Suprapubic skin (tissue), 4 donors: ENCODE results near the gene TBCE. TPM values are rescaled to one million over a fixed set of nuclear protein-coding genes. Genes with fewer than 3 reads are reported as not detected.

Source experiments
- DNase-seq, 2 donors: peaks; one replicate each; pipeline ENCODE4 v3.0.0-alpha.2; 2019; ENCODE audit warnings: low spot score in 2 of 2
- H3K27ac ChIP-seq: fragments of 200-600 bp; sonication (generic); one replicate; pipeline ENCODE4 v1.5.1; 2019
- H3K27me3 ChIP-seq: fragments of 200-600 bp; sonication (generic); one replicate; pipeline ENCODE4 v1.5.1; 2019
- H3K36me3 ChIP-seq: fragments of 200-600 bp; sonication (generic); one replicate; pipeline ENCODE4 v1.5.1; 2019
- H3K4me1 ChIP-seq: fragments of 200-600 bp; sonication (generic); one replicate; pipeline ENCODE4 v1.5.1; 2019
- H3K4me3 ChIP-seq: fragments of 200-600 bp; sonication (generic); one replicate; pipeline ENCODE4 v1.5.1; 2019; ENCODE audit warnings: mild to moderate bottlenecking
- H3K9me3 ChIP-seq: fragments of 200-600 bp; sonication (generic); one replicate; pipeline ENCODE4 v1.5.1; 2019
- CTCF ChIP-seq, 2 donors: fragments of 200-600 bp in 1 of 2; fragments of 450-650 bp in 1 of 2; sonication (generic) in 1 of 2; IDR thresholded peaks; one replicate each; pipeline ENCODE4 v1.5.1; 2016 to 2019; ENCODE audit warnings: antibody characterized with exemption in 2 of 2, mild to moderate bottlenecking in 1 of 2, moderate library complexity in 1 of 2
- EP300 ChIP-seq: sonication (generic); formaldehyde crosslinking; IDR thresholded peaks from one replicate; pipeline ENCODE4 v1.6.1; 2017; ENCODE audit warnings: antibody characterized with exemption
- POLR2A ChIP-seq, 2 donors: fragments of 450-650 bp; IDR thresholded peaks; one replicate each; pipeline ENCODE4 v1.6.1; 2017; ENCODE audit warnings: antibody characterized with exemption in 2 of 2, mild to moderate bottlenecking in 2 of 2, moderate library complexity in 2 of 2
- POLR2AphosphoS5 ChIP-seq, 3 donors: sonication (generic); formaldehyde crosslinking; IDR thresholded peaks; one replicate each; pipeline ENCODE4 v1.6.1; 2017; ENCODE audit warnings: antibody characterized with exemption in 3 of 3
- whole genome bisulfite sequencing: methylation state at CpG from one replicate; pipeline ENCODE4 v1.1.5; 2018; 5-methylcytosine and 5-hydroxymethylcytosine counted together
- total RNA-seq, 4 donors: library from RNA; depleted of rRNA; stranded (reverse); fragments of >200 nt; gene quantifications; one replicate each; pipeline ENCODE4 v1.1.0, GENCODE V29; 2016

TBCE gene
- total RNA-seq, 4 donors from 2014 or later = 12.0 to 33.3 (median 21.1) TPM

GRCh38 chr1:235407419-235407818, 40.2 kb downstream of the TBCE start:
- Histone ChIP-seq H3K27me3 (no peaks in the 10 kb centered on the region), H3K9me3 (no peaks in the 10 kb centered on the region), H3K4me3 (no peak overlapping the region), H3K4me1 (peaks cover 3% of the 10 kb centered on the region), H3K36me3 (no peaks in the 10 kb centered on the region), H3K27ac (no peak overlapping the region)
- no peak for DNase-seq
- 74% methylated on average over 5 of the region's 5 CpGs for WGBS
- TF ChIP-seq POLR2AphosphoS5 (IDR thresholded peaks at IDR 0.05) (no peak), EP300 (no peak), POLR2A (IDR thresholded peaks at IDR 0.05) (no peak), CTCF (IDR thresholded peaks at IDR 0.05) (no peak)

DNA sequence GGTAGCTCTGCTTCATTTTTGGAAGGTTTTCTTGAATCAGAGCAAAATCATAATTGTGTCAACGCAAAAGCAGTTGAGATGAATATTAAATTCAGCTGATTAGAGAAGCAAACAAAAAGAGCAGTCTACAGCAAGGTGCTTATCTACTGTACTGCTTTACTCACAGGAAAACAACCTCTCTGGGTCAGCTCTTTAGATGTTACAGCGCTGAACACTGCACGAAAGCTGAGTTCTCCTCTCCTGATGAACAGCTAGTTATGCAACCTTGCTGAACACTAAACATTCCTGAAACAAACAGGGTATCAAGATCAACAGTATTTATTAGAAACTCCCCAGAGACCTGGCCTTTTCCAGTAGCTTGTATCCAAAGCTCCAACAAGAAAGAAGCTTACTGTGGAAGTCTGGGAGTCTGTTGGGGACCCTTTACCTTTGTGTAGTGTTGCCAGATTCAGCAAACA, 41.3 kb downstream of the TBCE start:
- TF ChIP-seq POLR2AphosphoS5 (IDR thresholded peaks at IDR 0.05) = no peak
- 77% methylated on average over 3 of the region's 3 CpGs for WGBS
- H3K27me3 ChIP-seq = no peaks in the 10 kb centered on the region
- DNase-seq = no peak
- H3K4me3 ChIP-seq = no peak overlapping the region
- no peak overlapping the region for H3K27ac ChIP-seq
- no peaks in the 10 kb centered on the region for H3K9me3 ChIP-seq
- peaks cover 3% of the 10 kb centered on the region for H3K4me1 ChIP-seq
- H3K36me3 ChIP-seq = no peaks in the 10 kb centered on the region

- H3K4me3 ChIP-seq = no peak overlapping the region
- WGBS = 76% methylated on average over 7 of the region's 7 CpGs
- no peak overlapping the region for H3K27ac ChIP-seq
- DNase-seq = no peak
- H3K4me1 ChIP-seq = peaks cover 3% of the 10 kb centered on the region
- TF ChIP-seq POLR2A (IDR thresholded peaks at IDR 0.05) = no peak
- no peak for TF ChIP-seq EP300
- H3K27me3 ChIP-seq = no peaks in the 10 kb centered on the region
- H3K9me3 ChIP-seq = no peaks in the 10 kb centered on the region
- no peaks in the 10 kb centered on the region for H3K36me3 ChIP-seq
These were observed 42.0 kb downstream of the TBCE start for GRCh38 chr1:235409042-235409820.

DNA sequence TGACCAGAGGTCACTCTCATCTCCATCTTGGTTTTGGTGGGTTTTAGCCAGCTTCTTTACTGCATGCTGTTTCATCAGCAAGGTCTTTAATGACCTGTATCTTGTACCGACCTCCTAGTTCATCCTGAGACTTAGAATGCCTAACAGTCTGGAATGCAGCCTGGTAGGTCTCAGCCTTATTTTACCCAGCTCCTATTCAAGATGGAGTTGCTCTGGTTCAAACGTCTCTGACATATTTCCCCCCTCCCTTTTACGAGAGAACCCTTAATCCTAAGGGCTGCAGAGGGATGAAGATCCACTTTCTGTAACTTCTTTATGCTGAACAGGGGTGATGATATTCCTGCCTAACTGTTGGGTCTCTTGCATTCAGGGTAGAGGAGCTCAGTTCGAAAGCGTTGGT, 43.2 kb downstream of the TBCE start:
- no peaks in the 10 kb centered on the region for H3K36me3 ChIP-seq
- no peaks in the 10 kb centered on the region for H3K27me3 ChIP-seq
- H3K4me3 ChIP-seq = no peak overlapping the region
- WGBS = 86% methylated on average over 5 of the region's 5 CpGs
- no peak for TF ChIP-seq POLR2AphosphoS5 (IDR thresholded peaks at IDR 0.05)
- TF ChIP-seq EP300 = no peak
- no peak for TF ChIP-seq POLR2A (IDR thresholded peaks at IDR 0.05)
- no peak for TF ChIP-seq CTCF (IDR thresholded peaks at IDR 0.05)
- H3K4me1 ChIP-seq = peaks cover 3% of the 10 kb centered on the region
- DNase-seq = no peak
- H3K9me3 ChIP-seq = no peaks in the 10 kb centered on the region
- H3K27ac ChIP-seq = no peak overlapping the region

DNA sequence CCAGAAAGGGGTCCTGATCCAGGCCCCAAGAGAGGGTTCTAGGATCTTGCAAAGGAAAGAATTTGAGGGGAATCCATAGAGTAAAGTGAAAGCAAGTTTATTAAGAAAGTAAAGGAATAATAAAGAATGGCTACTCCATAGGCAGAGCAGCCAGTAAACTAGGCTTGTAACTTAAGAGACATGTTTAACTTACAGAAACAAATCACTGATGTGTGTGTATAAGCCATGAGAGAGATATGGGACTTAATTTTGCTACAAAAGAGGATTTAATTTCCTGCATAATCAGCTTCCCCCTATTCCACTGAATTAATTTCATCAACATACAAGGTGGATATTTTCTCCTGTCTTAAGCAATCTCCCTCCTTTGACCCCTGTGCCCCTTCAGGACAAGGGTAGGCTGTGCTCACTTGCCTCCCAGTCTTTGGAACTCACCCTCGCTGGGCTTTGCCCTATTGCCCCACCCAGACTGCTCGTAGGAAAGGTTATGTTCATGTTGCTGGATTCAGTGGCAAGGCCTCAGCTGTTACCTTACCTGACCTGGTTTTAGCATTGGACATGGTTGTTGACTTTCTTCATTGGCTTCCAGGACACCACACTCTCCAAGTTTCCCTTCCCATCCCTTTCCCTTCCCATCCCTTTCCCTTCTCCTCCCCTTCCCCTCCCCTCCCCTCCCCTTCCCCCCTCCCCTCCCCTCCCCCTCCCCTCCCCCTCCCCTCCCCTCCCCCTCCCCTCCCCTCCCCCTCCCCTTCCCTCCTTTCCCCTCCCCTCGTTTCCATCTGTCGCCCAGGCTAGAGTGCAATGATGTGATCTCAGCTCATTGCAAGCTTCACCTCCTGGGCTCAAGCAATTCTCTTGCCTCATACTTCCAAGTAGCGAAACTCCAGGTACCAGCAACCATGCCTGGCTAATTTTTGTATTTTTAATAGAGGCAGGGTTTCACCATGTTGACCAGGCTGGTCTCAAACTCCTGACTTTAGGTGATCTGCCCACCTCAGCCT, 44.6 kb downstream of the TBCE start:
- TF ChIP-seq POLR2A (IDR thresholded peaks at IDR 0.05) = no peak
- TF ChIP-seq EP300 = no peak
- TF ChIP-seq CTCF (IDR thresholded peaks at IDR 0.05) = no peak
- TF ChIP-seq POLR2AphosphoS5 (IDR thresholded peaks at IDR 0.05) = no peak
- no peak for DNase-seq
- no peaks in the 10 kb centered on the region for H3K27me3 ChIP-seq
- H3K36me3 ChIP-seq = peaks cover 3% of the 10 kb centered on the region
- H3K9me3 ChIP-seq = no peaks in the 10 kb centered on the region
- WGBS = 67% methylated on average over 3 of the region's 5 CpGs
- no peak overlapping the region for H3K27ac ChIP-seq
- peaks cover 3% of the 10 kb centered on the region for H3K4me1 ChIP-seq
- H3K4me3 ChIP-seq = no peak overlapping the region
